GM04504 (cell line): Measurements from ENCODE around the gene DNAL1.
"Not testable (repeated sequence)": the region's sequence is repeated elsewhere in the genome, so short reads cannot be mapped to it uniquely, and the experiment has no call there.

ENCODE experiments used
- DNase-seq: peaks from one replicate; pipeline ENCODE4 v3.0.0-alpha.2; 2012; ENCODE audit warnings: low read depth

Gene DNAL1

GRCh38 chr14:73640796-73641365 is 3.9 kb upstream of the DNAL1 start:
- DNase-seq: no peak

DNA sequence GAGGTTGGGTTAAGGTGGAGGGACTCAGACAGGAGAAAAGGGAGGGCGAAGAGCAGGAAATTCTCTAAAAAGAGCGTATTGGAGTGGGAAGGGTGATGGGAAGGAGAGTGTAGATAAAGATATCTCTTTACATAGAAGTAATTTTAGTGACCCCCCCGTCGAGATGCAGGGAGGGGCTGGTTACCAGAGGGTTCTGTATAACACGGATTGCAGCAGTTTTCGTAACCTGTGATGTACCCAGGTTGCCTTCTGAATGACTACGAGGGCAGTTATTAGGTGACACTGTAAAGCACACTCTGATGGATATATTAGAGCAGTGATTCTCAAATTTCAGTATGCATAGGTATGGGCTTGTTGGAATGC is 443 bp downstream of the DNAL1 start:
- DNase-seq: no peak

DNA sequence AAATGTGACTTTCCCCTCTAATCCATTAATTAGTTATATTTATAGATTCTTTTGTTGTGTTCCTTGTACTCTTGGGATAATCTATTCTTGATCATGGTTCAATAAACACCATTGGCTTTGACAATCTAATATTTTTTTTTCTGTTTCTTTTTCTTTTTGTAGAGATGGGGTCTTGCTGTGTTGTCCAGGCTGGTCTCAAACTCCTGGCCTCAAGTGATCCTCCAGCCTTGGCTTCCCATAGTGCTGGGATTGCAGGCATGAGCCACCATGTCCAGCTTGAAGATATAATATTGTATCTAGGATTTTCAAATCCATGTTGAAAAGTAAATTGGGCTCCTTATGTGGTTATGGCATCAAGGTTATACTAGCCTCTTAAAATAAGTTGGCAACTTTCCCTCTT is 6.2 kb downstream of the DNAL1 start:
- no peak for DNase-seq

- no peak for DNase-seq
Observed at GRCh38 chr14:73655851-73656250, 11.1 kb downstream of the DNAL1 start.

GRCh38 chr14:73659202-73659601 is 14.4 kb downstream of the DNAL1 start:
- DNase-seq: not testable (repeated sequence)

DNA sequence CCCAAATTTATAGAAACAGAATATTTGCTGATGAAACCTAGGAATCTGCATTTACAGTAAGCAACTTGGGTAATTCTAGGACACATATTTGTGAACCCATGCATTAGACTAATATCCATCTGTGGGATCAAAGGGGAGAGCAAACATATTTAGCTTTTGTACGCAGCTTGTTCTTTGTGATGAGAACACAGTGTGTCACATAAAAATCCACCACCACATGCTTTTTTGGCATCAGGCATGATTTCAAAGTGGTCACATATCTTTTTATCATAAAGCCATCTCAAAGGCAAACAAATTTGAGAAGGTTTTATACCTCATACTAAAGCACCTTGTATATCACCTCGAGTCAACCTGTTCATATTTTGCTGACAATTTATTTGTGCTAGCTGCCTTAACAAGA is 15.7 kb downstream of the DNAL1 start:
- DNase-seq: no peak

DNA sequence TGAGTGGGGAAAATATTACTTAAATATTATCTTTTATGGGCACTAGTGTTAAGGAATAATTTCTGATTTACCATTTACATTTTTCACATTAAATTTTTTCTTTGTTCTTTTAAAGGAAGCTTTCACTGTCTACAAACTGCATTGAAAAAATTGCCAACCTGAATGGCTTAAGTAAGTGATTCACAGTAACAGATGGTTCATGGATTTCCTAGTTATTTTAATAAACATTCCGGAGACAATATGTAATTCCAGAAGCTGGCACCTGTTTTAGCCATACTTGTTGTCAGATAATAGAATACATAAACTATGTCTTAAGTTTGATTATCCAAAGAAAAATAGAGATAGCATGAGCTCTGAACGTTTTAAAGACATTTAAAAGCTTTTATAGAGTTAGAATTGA is 17.1 kb downstream of the DNAL1 start:
- no peak for DNase-seq

GRCh38 chr14:73662487-73662943 is 17.7 kb downstream of the DNAL1 start:
- DNase-seq: peak; percentile 89

GRCh38 chr14:73663548-73664212 is 18.9 kb downstream of the DNAL1 start:
- no peak for DNase-seq

DNA sequence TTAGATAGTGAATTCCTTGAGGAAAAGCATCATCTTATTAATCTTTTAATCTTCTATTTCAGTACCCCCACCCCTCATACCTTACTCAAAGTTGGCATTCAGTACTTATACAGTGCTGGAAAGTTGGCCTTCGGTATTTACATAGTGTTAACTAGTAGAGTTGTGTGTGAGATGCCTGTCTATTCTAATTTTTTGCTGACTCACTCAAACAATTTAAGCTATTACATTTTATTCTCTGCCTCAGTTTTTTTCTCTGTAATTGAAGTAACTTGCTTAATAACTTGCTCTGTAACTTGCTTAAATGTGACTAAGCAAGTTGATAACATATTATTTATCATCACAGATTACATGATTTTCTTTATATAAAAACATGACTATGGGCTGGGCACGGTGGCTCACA is 20.3 kb downstream of the DNAL1 start:
- DNase-seq: no peak

DNA sequence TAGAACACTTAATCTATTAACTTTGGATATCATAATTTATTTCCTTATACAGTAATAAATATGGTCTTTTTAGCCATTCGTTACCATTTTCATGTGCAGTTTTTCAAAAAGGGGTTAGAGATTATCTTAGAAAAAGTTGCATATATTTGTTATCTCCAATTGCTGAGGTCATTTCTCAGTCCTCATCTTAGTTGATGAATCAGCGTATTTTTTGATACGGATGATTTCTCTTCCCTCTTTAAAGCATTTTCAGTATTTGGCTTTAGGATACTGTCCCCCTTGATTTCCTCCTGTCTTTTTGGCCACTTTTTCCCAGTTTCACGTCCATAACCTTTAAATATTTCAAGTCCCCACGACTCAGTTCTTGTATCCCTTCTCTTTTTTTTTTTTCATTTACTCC is 21.8 kb downstream of the DNAL1 start:
- no peak for DNase-seq

- DNase-seq: no peak
Observed at GRCh38 chr14:73667854-73668253, 23.1 kb downstream of the DNAL1 start.

DNA sequence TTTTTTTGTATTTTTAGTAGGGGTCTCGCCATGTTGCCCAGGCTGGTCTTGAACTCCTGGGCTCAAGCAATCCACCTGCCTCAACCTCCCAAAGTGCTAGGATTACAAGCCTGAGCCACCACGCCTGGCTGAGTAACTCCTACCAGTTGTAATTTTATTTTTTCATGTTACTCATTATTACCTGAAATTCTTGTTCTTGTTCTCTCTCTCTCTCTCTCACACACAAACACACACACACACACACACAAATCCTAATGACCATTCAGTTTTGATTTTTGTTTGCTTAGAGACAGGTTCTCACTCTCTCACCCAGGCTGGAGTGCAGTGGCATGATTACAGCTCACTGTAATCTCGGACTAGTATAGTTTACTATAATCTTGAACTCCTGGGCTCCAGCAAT is 30.2 kb downstream of the DNAL1 start:
- DNase-seq: no peak

DNA sequence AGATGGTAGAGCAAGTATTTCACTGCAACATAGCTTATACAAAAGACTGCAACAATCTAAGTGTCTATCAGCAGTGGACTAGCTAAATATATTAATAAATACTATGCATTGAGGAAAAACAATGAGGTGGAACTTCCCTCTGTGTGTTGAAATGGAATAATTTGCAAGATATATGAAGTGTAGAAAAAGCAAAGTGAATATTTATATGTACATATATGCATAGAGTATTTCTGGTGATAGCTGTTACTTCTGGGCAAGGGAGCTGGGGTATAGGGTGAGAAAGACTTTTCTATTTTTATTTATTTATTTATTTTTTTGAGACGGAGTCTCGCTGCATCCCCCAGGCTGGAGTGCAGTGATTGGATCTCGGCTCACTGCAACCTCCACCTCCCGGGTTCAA is 33.9 kb downstream of the DNAL1 start:
- DNase-seq: no peak

DNA sequence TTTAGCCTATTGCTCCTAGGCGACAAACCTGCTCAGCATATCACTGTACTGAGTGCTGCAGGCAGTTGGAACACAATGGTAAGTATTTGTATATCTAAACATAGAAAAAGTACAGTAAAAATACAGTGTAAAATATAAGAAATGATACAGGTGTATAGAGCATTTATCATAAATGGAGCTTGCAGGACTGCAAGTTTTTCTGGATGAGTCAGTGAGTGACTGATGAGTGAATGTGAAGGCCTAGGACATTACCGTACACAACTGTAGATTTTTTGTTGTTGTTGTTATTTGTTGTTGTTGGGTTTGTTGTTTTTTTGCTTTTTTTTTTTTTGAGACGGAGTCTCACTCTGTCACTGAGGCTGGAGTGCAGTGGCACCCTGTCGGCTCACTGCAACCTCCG is 36.0 kb downstream of the DNAL1 start:
- no peak for DNase-seq

- DNase-seq: no peak
Observed at GRCh38 chr14:73684627-73685026, 39.8 kb downstream of the DNAL1 start.

GRCh38 chr14:73685328-73685727 is 40.5 kb downstream of the DNAL1 start:
- DNase-seq: no peak

DNA sequence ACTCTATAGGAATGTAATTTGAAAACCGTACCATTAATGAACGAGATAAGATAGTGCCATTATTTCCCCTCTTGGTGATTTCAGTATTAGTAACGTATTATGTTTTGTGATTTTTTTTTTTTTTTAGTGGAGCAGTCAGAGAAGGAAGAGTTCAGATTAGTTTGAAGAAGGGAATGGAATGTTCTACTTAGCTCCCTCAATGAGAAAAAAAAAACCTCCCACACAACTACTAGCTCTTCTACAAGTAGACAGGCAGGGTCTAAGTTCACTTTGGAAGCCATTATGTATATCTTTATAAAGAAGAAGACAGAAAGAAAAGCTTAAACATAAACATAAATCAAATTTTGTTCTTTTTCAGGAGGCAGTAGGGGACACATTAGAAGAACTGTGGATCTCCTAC is 42.1 kb downstream of the DNAL1 start:
- no peak for DNase-seq

DNA sequence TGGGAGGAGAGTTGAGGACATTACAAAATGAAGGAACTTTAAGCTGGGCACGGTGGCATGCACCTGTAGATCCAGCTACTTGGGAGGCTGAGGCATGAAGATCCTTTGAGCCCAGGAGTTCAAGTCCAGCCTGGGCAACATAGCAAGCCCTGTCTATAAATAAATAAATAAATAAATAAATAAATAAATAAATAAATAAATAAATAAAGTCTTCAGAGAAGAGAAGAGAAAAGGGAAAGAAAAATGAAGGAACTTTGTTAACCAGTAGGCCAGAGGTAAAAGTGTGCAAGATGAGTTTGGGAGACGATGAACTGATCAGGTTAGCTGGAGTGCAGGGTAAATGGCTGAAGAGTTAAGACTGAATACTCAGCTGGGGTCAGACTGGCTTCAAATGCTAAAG is 49.3 kb downstream of the DNAL1 start:
- no peak for DNase-seq

GRCh38 chr14:73695082-73695481 is 50.3 kb downstream of the DNAL1 start:
- no peak for DNase-seq

DNA sequence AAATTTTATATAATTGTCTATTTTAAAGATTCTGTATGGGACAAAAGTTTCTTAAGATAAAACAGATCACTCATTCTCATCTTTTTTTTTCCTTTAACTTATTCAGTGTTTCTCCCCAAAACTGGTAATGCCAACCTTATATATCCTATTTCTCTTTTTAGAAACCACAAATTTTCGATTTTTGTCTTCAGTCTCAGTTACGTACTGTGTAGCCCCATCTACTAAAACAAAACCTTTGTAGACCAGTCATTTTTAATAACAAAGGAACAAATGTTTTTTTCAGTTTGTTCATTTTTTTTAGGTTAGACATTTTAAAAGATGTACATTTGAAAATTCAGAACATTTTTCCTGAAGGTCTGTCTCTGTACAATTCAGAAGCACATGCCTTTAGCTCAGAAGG is 51.2 kb downstream of the DNAL1 start:
- DNase-seq: no peak

DNA sequence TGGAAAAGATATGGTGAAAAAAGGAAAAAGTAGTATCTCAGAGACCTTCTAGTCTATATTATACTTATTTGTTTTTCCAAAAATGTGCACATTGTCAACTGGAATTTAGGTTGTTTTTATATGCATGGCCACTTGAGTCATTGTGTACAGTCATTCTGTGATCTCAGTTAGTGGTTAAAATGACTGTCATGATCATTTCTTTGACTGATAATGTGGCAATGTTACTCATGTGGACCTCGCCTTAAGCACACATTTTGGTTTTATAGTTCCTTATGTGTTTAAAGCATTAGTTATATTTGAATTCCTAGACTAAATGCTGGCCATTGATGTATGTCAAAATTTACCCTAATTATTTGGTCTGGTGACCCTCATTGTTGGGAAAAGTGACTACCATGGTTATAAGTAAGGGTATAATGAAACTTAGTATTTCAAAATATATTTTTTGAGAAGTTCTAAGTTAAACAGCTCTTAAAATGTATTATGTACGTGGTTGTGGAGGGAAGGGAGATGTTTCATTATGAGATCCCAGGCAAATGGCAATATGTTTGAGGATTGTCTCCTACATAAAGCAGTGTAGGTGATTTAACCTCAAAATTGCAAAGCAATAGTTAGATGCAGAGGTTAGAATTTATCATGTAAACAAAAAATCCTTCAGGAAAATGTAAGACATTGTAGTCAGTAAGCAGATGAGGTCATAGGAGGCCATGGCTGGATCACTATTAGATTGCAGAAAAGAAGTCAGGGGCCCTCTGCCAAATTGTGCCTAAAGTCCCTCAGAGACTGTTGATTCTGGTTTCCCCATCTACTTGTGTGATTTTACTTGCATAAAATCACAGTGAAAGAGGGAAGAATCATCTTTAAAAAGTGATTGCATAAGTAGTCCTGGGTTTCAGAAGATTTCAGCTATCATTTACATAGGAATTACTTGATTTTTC is 51.9 kb downstream of the DNAL1 start:
- peak; percentile 40 for DNase-seq

DNA sequence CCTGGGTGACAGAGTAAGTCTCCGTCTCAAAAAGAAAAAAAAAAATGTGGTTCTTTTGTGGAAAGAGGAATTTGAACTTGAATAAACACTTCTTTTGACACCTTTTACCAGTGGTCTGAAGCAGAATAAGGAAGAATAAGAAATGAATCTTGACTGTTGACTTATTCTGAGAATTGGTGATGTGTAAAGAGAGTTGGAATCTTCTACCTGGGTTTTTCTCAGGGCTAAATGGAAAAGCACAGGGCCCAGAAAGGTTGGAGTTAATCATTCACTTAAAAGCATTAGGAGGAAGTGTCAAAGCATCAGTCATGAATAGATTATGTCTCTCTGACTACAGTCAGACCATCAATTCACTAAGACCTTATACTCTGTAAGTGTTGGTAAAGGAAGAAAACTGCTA is 55.5 kb downstream of the DNAL1 start:
- DNase-seq: no peak
